HG03066 (cell line): ENCODE data around the gene PLCB1.

Experiments used
- ATAC-seq: cut with Tn5 transposase; IDR thresholded peaks from one replicate; pipeline ENCODE4 v1.9.1; 2021; ENCODE audit warnings: low read depth; ENCODE audit not compliant: unreplicated experiment

The PLCB1 gene

GRCh38 chr20:8208226-8208625, 76.2 kb downstream of the PLCB1 start:
- no peak for ATAC-seq

- peak; percentile 59 for ATAC-seq
Observed at GRCh38 chr20:8209061-8209460, 77.0 kb downstream of the PLCB1 start.

- ATAC-seq: no peak
Observed at GRCh38 chr20:8210749-8211148, 78.7 kb downstream of the PLCB1 start.

GRCh38 chr20:8212286-8212685, 80.2 kb downstream of the PLCB1 start:
- ATAC-seq: no peak

- ATAC-seq: no peak
Observed at GRCh38 chr20:8213270-8213669, 81.2 kb downstream of the PLCB1 start.

GRCh38 chr20:8213831-8214587, 81.9 kb downstream of the PLCB1 start:
- ATAC-seq: peak; percentile 73

GRCh38 chr20:8215361-8215781, 83.3 kb downstream of the PLCB1 start:
- ATAC-seq: no peak

- ATAC-seq: peak; percentile 34
Observed at GRCh38 chr20:8216375-8217200, 84.5 kb downstream of the PLCB1 start.

GRCh38 chr20:8218861-8219260, 86.8 kb downstream of the PLCB1 start:
- no peak for ATAC-seq

GRCh38 chr20:8219403-8219802, 87.3 kb downstream of the PLCB1 start:
- ATAC-seq: no peak

GRCh38 chr20:8220716-8221115, 88.7 kb downstream of the PLCB1 start:
- no peak for ATAC-seq

GRCh38 chr20:8221887-8222419, 89.9 kb downstream of the PLCB1 start:
- no peak for ATAC-seq

GRCh38 chr20:8223091-8223870, 91.2 kb downstream of the PLCB1 start:
- no peak for ATAC-seq

- ATAC-seq: no peak
Observed at GRCh38 chr20:8225658-8226057, 93.6 kb downstream of the PLCB1 start.

GRCh38 chr20:8226106-8226505, 94.0 kb downstream of the PLCB1 start:
- ATAC-seq: no peak

GRCh38 chr20:8227293-8227692, 95.2 kb downstream of the PLCB1 start:
- ATAC-seq: no peak

- ATAC-seq: no peak
Observed at GRCh38 chr20:8228315-8228714, 96.2 kb downstream of the PLCB1 start.

GRCh38 chr20:8229090-8229489, 97.0 kb downstream of the PLCB1 start:
- no peak for ATAC-seq

GRCh38 chr20:8231038-8231437, 99.0 kb downstream of the PLCB1 start:
- no peak for ATAC-seq

GRCh38 chr20:8232332-8232731, 100.3 kb downstream of the PLCB1 start:
- ATAC-seq: no peak

- ATAC-seq: no peak
Observed at GRCh38 chr20:8234580-8234979, 102.5 kb downstream of the PLCB1 start.
